Activated T-cell treated with anti-CD3 and anti-CD28 coated beads, Interleukin-2, amount 50 U/mL, for 72 hours (primary cell): ENCODE results near the gene ATPAF1. TPM values are rescaled to one million over a fixed set of nuclear protein-coding genes. Genes with fewer than 3 reads are reported as not detected.
"Not testable (repeated sequence)": the region's sequence is repeated elsewhere in the genome, so short reads cannot be mapped to it uniquely, and the experiment has no call there.

Experiments used
- ATAC-seq, 2 donors: fragments of 150-1000 bp; cut with Tn5 transposase; replicated peaks in 1 of 2; 2 replicates each; pipeline ENCODE4 v1.10.0; 2021; ENCODE audit warnings: moderate library complexity in 2 of 2, mild to moderate bottlenecking in 1 of 2
- DNase-seq, 2 donors: peaks; one replicate each; pipeline ENCODE4 v3.0.0; 2021 to 2022; ENCODE audit warnings: mixed read lengths in 1 of 2
- H3K27ac Mint-ChIP-seq: one replicate; pipeline ENCODE4 v1.8.0; 2022; ENCODE audit warnings: mild to moderate bottlenecking, moderate library complexity, mixed read lengths
- H3K27me3 Mint-ChIP-seq: one replicate; pipeline ENCODE4 v1.8.0; 2022; ENCODE audit warnings: low read depth, mixed read lengths
- H3K36me3 Mint-ChIP-seq, 2 donors: one replicate each; pipeline ENCODE4 v1.8.0; 2022; ENCODE audit warnings: mixed read lengths in 2 of 2, mild to moderate bottlenecking in 1 of 2; ENCODE audit not compliant: insufficient read depth in 2 of 2
- H3K4me1 Mint-ChIP-seq: one replicate; pipeline ENCODE4 v1.8.0; 2022; ENCODE audit warnings: low read depth, mixed read lengths
- H3K4me3 Mint-ChIP-seq, 2 donors: one replicate each; pipeline ENCODE4 v1.8.0; 2022; ENCODE audit warnings: mild to moderate bottlenecking in 2 of 2, mixed read lengths in 2 of 2, moderate library complexity in 2 of 2
- H3K9me3 Mint-ChIP-seq, 2 donors: one replicate each; pipeline ENCODE4 v1.8.0; 2022; ENCODE audit warnings: mixed read lengths in 2 of 2
- total RNA-seq, 2 donors: library from RNA; stranded (reverse); gene quantifications; one replicate each; pipeline ENCODE4 v1.2.3, GENCODE V29; 2022

Gene ATPAF1
- total RNA-seq, 2 donors from 2014 or later, result 45.7 to 47.5 TPM

DNA sequence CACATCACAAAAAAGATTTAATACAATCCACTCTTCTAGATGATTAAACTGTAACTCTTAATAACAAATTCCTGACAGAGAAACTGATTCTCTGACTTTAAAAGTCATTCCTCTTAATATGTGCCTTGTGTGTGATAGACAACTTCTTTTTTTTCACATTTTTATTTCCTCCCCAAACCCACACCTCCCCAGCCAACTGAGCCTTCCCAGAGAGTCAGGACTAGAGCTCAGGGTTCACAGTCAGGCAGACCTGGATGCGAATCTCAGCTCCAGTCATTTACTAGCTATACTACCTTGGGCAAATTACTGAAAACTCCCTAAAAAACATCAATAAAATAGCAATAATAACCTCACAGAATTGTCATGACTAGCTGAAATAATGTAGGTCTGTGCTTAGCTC is 14.2 kb downstream of the ATPAF1 start:
- DNase-seq (no peak), ATAC-seq (no peak)
- H3K36me3 Mint-ChIP-seq, result peaks cover 16 to 30% of the 10 kb centered on the region in 2 donors
- H3K9me3 Mint-ChIP-seq, result peaks cover 2 to 3% of the 10 kb centered on the region in 2 donors
- peaks cover 11% of the 10 kb centered on the region for H3K4me1 Mint-ChIP-seq
- H3K27ac Mint-ChIP-seq, result no peak overlapping the region
- no peak overlapping the region for H3K4me3 Mint-ChIP-seq
- H3K27me3 Mint-ChIP-seq, result no peaks in the 10 kb centered on the region

DNA sequence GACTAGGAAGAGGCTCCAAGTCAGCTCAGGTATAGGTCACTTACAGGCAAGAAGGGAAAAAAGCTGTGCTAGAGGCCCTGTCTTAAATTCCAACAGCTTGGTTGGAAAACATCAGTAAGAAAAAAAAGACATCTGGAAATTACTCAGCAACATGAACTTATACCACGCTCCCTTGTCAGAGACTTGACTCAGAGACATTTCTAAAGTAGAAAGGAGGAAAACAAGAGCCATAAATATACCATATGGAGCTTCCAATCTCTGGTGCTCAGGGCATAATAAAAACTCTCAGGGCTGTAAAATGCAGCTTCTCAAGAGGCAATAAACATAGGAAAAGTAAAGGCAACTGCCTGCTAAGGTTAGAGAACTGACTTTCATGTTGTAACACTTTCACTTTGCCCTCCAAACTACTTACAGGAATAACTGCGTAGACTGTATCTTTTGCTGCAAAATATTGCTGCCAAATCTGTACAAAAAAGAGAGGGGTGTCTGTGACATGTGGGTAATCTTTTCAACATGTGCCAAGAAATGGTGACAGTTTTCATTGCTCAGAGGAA is 14.7 kb downstream of the ATPAF1 start:
- ATAC-seq, result peak; percentile 27 to 44
- H3K9me3 Mint-ChIP-seq, result peaks cover 2 to 3% of the 10 kb centered on the region in 2 donors
- peaks cover 16 to 30% of the 10 kb centered on the region in 2 donors for H3K36me3 Mint-ChIP-seq
- peak overlapping the region; percentile 54 for H3K27ac Mint-ChIP-seq
- no peak overlapping the region for H3K4me3 Mint-ChIP-seq
- DNase-seq, result no peak
- no peaks in the 10 kb centered on the region for H3K27me3 Mint-ChIP-seq
- peaks cover 11% of the 10 kb centered on the region for H3K4me1 Mint-ChIP-seq

GRCh38 chr1:46652321-46653100 is 15.7 kb downstream of the ATPAF1 start:
- peaks cover 16 to 29% of the 10 kb centered on the region in 2 donors for H3K36me3 Mint-ChIP-seq
- DNase-seq (no peak), ATAC-seq (no peak)
- no peak overlapping the region for H3K4me3 Mint-ChIP-seq
- peaks cover 11% of the 10 kb centered on the region for H3K4me1 Mint-ChIP-seq
- no peaks in the 10 kb centered on the region for H3K27me3 Mint-ChIP-seq
- H3K9me3 Mint-ChIP-seq, result peaks cover 2 to 3% of the 10 kb centered on the region in 2 donors
- peak overlapping the region; percentile 54 for H3K27ac Mint-ChIP-seq

DNA sequence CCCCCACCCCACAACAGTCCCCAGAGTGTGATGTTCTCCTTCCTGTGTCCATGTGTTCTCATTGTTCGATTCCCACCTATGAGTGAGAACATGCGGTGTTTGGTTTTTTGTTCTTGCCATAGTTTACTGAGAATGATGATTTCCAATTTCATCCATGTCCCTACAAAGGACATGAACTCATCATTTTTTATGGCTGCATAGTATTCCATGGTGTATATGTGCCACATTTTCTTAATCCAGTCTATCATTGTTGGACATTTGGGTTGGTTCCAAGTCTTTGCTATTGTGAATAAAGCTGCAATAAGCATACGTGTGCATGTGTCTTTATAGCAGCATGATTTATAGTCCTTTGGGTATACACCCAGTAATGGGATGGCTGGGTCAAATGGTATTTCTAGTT is 17.0 kb downstream of the ATPAF1 start:
- DNase-seq, H3K9me3 Mint-ChIP-seq, H3K4me3 Mint-ChIP-seq, H3K27ac Mint-ChIP-seq, ATAC-seq, H3K27me3 Mint-ChIP-seq: not testable (repeated sequence)
- peaks cover 20% of the 10 kb centered on the region for H3K4me1 Mint-ChIP-seq
- peaks cover 22 to 34% of the 10 kb centered on the region in 2 donors for H3K36me3 Mint-ChIP-seq

GRCh38 chr1:46650491-46650890 is 17.7 kb downstream of the ATPAF1 start:
- H3K9me3 Mint-ChIP-seq, result peaks cover 2 to 6% of the 10 kb centered on the region in 2 donors
- no peak for DNase-seq
- H3K36me3 Mint-ChIP-seq, result peaks cover 20 to 28% of the 10 kb centered on the region in 2 donors
- peaks cover 20% of the 10 kb centered on the region for H3K4me1 Mint-ChIP-seq
- H3K27me3 Mint-ChIP-seq, result no peaks in the 10 kb centered on the region
- no peak for ATAC-seq
- no peak overlapping the region for H3K27ac Mint-ChIP-seq
- H3K4me3 Mint-ChIP-seq, result no peak overlapping the region

- ATAC-seq, result no peak
- Mint-ChIP-seq H3K4me1 (peaks cover 20% of the 10 kb centered on the region), H3K9me3 (peaks cover 2 to 6% of the 10 kb centered on the region in 2 donors), H3K36me3 (peaks cover 17 to 24% of the 10 kb centered on the region in 2 donors), H3K27ac (no peak overlapping the region), H3K27me3 (no peaks in the 10 kb centered on the region), H3K4me3 (no peak overlapping the region)
- no peak for DNase-seq
Observed at GRCh38 chr1:46649764-46650163, 18.4 kb downstream of the ATPAF1 start.

DNA sequence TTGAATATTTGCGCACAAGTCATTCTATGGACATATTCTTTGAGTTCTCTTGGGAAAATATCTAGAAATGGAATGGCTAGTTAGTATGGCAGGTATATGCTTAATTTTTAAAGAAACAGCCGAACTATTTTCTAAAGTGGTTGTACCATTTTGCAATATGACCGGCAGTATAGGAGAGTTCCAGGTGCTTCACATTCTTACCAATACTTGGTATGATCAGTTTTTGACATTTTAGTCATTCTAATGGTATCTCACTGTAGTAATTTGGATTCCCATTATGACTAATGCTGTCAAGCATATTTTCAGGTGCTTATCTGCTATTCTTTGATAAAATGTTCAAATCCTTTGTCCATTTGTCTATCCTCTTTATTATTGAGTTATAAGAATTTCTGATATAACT is 20.6 kb downstream of the ATPAF1 start:
- peaks cover 0 to 6% of the 10 kb centered on the region in 2 donors for H3K9me3 Mint-ChIP-seq
- no peak overlapping the region for H3K27ac Mint-ChIP-seq
- H3K4me1 Mint-ChIP-seq, result peaks cover 8% of the 10 kb centered on the region
- H3K27me3 Mint-ChIP-seq, result no peaks in the 10 kb centered on the region
- no peak overlapping the region for H3K4me3 Mint-ChIP-seq
- DNase-seq, result no peak
- peak in 1 of 2 donors; percentile 44 for ATAC-seq
- peaks cover 15 to 21% of the 10 kb centered on the region in 2 donors for H3K36me3 Mint-ChIP-seq

- H3K27ac Mint-ChIP-seq, result no peak overlapping the region
- no peaks in the 10 kb centered on the region for H3K27me3 Mint-ChIP-seq
- peaks cover 14 to 19% of the 10 kb centered on the region in 2 donors for H3K36me3 Mint-ChIP-seq
- peaks cover 0 to 6% of the 10 kb centered on the region in 2 donors for H3K9me3 Mint-ChIP-seq
- ATAC-seq, result peak; percentile 29 to 75
- no peak for DNase-seq
- peaks cover 8% of the 10 kb centered on the region for H3K4me1 Mint-ChIP-seq
- H3K4me3 Mint-ChIP-seq, result no peak overlapping the region
Observed at GRCh38 chr1:46646844-46647243, 21.3 kb downstream of the ATPAF1 start.

DNA sequence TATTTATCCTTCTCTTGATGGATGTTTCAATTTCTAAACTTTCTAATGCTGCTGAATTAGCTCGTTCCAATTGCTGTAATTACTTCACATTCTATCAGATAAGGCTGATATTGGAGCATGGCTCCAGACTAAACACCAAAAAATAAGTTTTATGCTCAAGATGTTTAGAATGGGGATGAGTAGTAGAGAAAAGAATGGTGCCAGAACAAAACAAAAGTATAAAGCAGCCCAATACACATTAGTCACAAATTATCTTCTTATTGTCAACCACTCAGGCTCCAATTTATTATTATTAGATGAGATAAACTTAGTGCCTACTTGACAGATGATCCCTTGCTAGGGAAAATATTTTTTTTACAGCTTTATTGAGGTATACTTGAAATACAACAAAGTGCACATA is 21.8 kb downstream of the ATPAF1 start:
- Mint-ChIP-seq H3K36me3 (peaks cover 15% of the 10 kb centered on the region in 2 donors), H3K27ac (no peak overlapping the region), H3K9me3 (peaks cover 0 to 6% of the 10 kb centered on the region in 2 donors), H3K27me3 (no peaks in the 10 kb centered on the region), H3K4me3 (no peak overlapping the region), H3K4me1 (peaks cover 8% of the 10 kb centered on the region)
- ATAC-seq (no peak), DNase-seq (no peak)

DNA sequence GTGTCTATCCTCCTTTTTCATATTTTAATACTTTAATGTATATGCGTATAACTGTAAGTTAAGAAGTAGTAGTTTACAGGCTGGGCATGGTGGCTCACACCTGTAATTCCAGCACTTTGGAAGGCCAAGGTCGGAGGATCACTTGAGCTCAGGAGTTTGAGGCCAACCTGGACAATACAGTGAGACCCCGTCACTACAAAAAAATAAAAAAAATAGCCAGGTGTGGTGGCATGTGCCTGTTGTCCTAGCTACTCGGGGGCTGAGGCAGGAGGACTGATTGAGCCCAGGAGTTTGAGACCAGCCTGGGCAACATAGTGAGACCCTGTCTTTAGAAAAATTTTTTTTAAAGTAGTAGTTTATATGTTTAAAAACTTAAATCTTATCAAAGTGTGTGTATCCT is 22.3 kb downstream of the ATPAF1 start:
- H3K27me3 Mint-ChIP-seq, result no peaks in the 10 kb centered on the region
- no peak overlapping the region for H3K4me3 Mint-ChIP-seq
- ATAC-seq (no peak), DNase-seq (no peak)
- H3K4me1 Mint-ChIP-seq, result peaks cover 8% of the 10 kb centered on the region
- H3K27ac Mint-ChIP-seq, result no peak overlapping the region
- peaks cover 15 to 16% of the 10 kb centered on the region in 2 donors for H3K36me3 Mint-ChIP-seq
- H3K9me3 Mint-ChIP-seq, result peaks cover 0 to 6% of the 10 kb centered on the region in 2 donors

DNA sequence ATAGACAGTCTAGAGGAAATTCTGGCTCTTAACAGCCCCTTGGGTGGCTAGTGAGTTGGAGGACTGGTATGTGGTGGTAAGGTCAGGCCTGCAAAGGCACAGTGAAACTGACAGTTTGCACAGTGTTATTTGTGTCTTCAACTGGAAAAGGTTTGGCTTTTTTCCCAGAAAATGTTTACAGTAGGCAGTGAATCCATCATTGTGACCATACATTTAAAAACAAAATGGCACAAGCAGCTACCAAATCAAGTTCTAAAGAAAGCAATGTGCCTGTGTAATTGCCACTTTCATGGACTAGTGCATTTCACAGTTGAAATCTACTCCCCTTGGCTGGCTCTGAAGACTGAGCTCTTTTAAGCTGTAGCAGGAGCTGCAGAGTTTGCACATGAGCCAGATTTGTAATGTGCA is 24.8 kb downstream of the ATPAF1 start:
- ATAC-seq, result no peak
- peaks cover 0 to 3% of the 10 kb centered on the region in 2 donors for H3K9me3 Mint-ChIP-seq
- H3K4me1 Mint-ChIP-seq, result peaks cover 8% of the 10 kb centered on the region
- no peak overlapping the region for H3K27ac Mint-ChIP-seq
- no peak for DNase-seq
- no peaks in the 10 kb centered on the region for H3K27me3 Mint-ChIP-seq
- H3K36me3 Mint-ChIP-seq, result peaks cover 5 to 10% of the 10 kb centered on the region in 2 donors
- no peak overlapping the region for H3K4me3 Mint-ChIP-seq

GRCh38 chr1:46642115-46642680 is 26.0 kb downstream of the ATPAF1 start:
- no peaks in the 10 kb centered on the region for H3K27me3 Mint-ChIP-seq
- peaks cover 3 to 7% of the 10 kb centered on the region in 2 donors for H3K36me3 Mint-ChIP-seq
- no peak for ATAC-seq
- DNase-seq, result no peak
- peaks cover 0 to under 1% of the 10 kb centered on the region in 2 donors for H3K9me3 Mint-ChIP-seq
- H3K4me3 Mint-ChIP-seq, result no peak overlapping the region
- H3K27ac Mint-ChIP-seq, result no peak overlapping the region
- H3K4me1 Mint-ChIP-seq, result peaks cover 5% of the 10 kb centered on the region

GRCh38 chr1:46639547-46639946 is 28.6 kb downstream of the ATPAF1 start:
- Mint-ChIP-seq H3K4me3 (no peak overlapping the region), H3K4me1 (no peaks in the 10 kb centered on the region), H3K27ac (no peak overlapping the region), H3K36me3 (peaks cover 0 to 4% of the 10 kb centered on the region in 2 donors), H3K27me3 (no peaks in the 10 kb centered on the region), H3K9me3 (no peaks in the 10 kb centered on the region)
- no peak for DNase-seq
- no peak for ATAC-seq
